GM19240 (cell line): ENCODE results near the gene VDR.

Experiments
- DNase-seq: peaks from one replicate; pipeline ENCODE4 v3.0.0; 2011; ENCODE audit warnings: low spot score; ENCODE audit not compliant: insufficient read length

VDR gene

GRCh38 chr12:47799357-47799955, 105.3 kb downstream of the VDR start:
- DNase-seq: no peak

- no peak for DNase-seq
These were observed 106.3 kb downstream of the VDR start for GRCh38 chr12:47798382-47798948.

GRCh38 chr12:47797441-47797840, 107.4 kb downstream of the VDR start:
- no peak for DNase-seq

GRCh38 chr12:47795814-47796411, 108.9 kb downstream of the VDR start:
- DNase-seq: no peak

GRCh38 chr12:47795121-47795813, 109.5 kb downstream of the VDR start:
- DNase-seq: no peak

GRCh38 chr12:47794679-47795078, 110.1 kb downstream of the VDR start:
- no peak for DNase-seq

- DNase-seq: no peak
These were observed 111.6 kb downstream of the VDR start for GRCh38 chr12:47793015-47793681.

GRCh38 chr12:47791874-47792273, 112.9 kb downstream of the VDR start:
- no peak for DNase-seq
